Activated B cell treated with CpG ODN at 0.5 μM for 24 hours (primary cell): Measurements from ENCODE around the gene CRKL. TPM values are rescaled to one million over a fixed set of nuclear protein-coding genes. Genes with fewer than 3 reads are reported as not detected.
A peak's percentile ranks its signal among the peaks of the same experiment; 100 is the strongest.

Source experiments
- ATAC-seq: fragments of 200-7000 bp; cut with Tn5 transposase; one replicate; pipeline ENCODE4 v1.10.0; 2021; ENCODE audit warnings: low read depth, mild to moderate bottlenecking, moderate library complexity
- CTCF ChIA-PET: fragments of 350-600 bp; sonication (Branson Sonifier 250); formaldehyde crosslinking; loops from one replicate; lab custom pipeline; 2021; ENCODE audit warnings: antibody characterized with exemption; lab: Charles Lee
- POLR2A ChIA-PET: fragments of 350-600 bp; sonication (Branson Sonifier 250); formaldehyde crosslinking; loops from one replicate; lab custom pipeline; 2021; ENCODE audit warnings: antibody characterized with exemption; lab: Charles Lee
- DNase-seq: peaks from one replicate; pipeline ENCODE4 v3.0.0; 2022
- H3K27ac Mint-ChIP-seq: one replicate; pipeline ENCODE4 v1.8.0; 2020; ENCODE audit warnings: mixed read lengths
- H3K27me3 Mint-ChIP-seq: one replicate; pipeline ENCODE4 v1.8.0; 2021; ENCODE audit warnings: mixed read lengths
- H3K36me3 Mint-ChIP-seq: one replicate; pipeline ENCODE4 v1.8.0; 2021; ENCODE audit warnings: low read depth, mixed read lengths
- H3K4me1 Mint-ChIP-seq: one replicate; pipeline ENCODE4 v1.8.0; 2021; ENCODE audit warnings: mixed read lengths
- H3K4me3 Mint-ChIP-seq: one replicate; pipeline ENCODE4 v1.8.0; 2020; ENCODE audit warnings: mild to moderate bottlenecking, mixed read lengths
- H3K9me3 Mint-ChIP-seq: one replicate; pipeline ENCODE4 v1.8.0; 2020; ENCODE audit warnings: mixed read lengths
- CTCF ChIP-seq: fragments of 200-600 bp; IDR thresholded peaks from one replicate; pipeline ENCODE4 v1.8.0; 2022; ENCODE audit warnings: antibody characterized with exemption, mild to moderate bottlenecking
- intact Hi-C: fragments of 100-400 bp; cut with micrococcal nuclease; formaldehyde crosslinking; loops from one replicate; pipeline ENCODE4 v1.15.1; 2024
- total RNA-seq: library from RNA; stranded (reverse); gene quantifications from 2 replicates; pipeline ENCODE4 v1.2.3, GENCODE V29; 2022

The CRKL gene
- total RNA-seq, 1 donor from 2014 or later, result 55.7 TPM

DNA sequence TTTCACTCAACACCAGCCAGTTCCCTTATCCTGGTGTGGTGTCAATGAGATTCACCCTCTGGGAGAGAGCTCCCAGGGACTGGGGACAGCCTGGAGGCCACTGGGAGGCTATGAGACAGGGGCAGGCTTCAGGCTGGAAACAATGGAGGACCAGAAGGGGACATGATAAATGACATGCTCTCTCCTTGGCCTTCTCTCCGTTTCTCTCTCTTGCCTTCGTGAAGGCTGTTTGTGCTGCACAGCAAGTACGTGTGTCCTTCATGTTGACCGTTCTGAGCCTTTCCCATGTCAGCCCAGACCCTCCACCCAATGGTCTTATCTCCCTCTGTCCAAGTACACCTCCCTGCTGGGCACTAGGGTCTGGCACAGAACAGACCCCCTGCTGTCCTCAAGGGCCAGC, 63.3 kb downstream of the CRKL start:
- ChIA-PET POLR2A (interaction anchor here (2.2 to 3.1 kb wide), 2 partner anchors 13 to 21 kb away, joined by 12 to 90 read pairs; partner anchors contain the start of genes AIFM3 and THAP7), CTCF (no interaction called here)
- no peak for TF ChIP-seq CTCF
- H3K36me3 Mint-ChIP-seq, result peaks cover 10% of the 10 kb centered on the region
- H3K27me3 Mint-ChIP-seq, result no peaks in the 10 kb centered on the region
- DNase-seq, result no peak
- H3K9me3 Mint-ChIP-seq, result peaks cover 2% of the 10 kb centered on the region
- ATAC-seq, result no peak
- no peak overlapping the region for H3K4me3 Mint-ChIP-seq
- H3K4me1 Mint-ChIP-seq, result peaks cover 31% of the 10 kb centered on the region
- no peak overlapping the region for H3K27ac Mint-ChIP-seq
- intact Hi-C loops, result no loop called here

DNA sequence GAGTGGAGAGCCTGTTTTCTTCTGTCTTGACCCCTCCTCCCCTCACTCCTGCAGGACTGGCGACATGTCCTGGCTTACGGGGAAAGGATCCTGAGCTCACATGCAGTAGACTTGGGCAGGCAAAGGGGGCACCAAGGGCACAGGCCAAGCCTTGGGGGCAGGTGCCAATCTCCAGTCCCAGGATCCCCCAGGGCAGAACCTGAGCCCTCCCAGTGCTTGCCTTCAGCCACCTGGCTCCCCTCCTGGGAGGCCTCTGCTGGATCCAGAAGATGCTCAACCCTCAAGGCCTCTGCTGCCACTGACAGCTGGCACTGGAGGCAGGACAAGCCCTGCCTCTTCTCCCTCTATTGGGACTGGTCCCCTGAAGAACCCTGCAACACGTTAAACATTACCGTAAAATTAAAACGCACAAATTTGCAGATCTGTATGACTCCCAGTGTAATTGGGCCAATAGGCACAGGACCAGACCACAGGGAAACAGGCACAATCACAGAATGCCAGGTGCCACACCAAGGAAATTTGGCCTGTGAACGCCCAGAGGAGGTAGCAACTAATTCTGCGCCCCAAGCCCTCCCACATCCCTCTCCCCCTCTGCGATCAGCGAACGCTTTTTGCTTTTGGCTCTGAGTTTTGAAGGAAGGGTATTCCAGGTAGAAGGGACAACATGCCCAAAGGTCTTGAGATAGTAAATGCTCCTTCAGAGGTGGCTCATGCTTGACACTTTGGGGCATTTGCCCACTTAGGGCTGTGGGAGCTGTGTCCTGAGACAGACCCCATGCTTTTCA, 63.9 kb downstream of the CRKL start:
- ATAC-seq (no peak), DNase-seq (no peak)
- Mint-ChIP-seq H3K9me3 (peaks cover 2% of the 10 kb centered on the region), H3K4me1 (peaks cover 31% of the 10 kb centered on the region), H3K4me3 (peak overlapping the region; percentile 93), H3K27ac (peak overlapping the region; percentile 79), H3K27me3 (no peaks in the 10 kb centered on the region), H3K36me3 (peaks cover 15% of the 10 kb centered on the region)
- POLR2A ChIA-PET, result interaction anchor here (0.6 to 3.1 kb wide), 7 partner anchors 9 to 71 kb away, joined by 3 to 90 read pairs (median 7); partner anchors contain the start of genes AIFM3, P2RX6 and THAP7
- CTCF ChIA-PET, result no interaction called here
- intact Hi-C loops, result no loop called here
- no peak for TF ChIP-seq CTCF

DNA sequence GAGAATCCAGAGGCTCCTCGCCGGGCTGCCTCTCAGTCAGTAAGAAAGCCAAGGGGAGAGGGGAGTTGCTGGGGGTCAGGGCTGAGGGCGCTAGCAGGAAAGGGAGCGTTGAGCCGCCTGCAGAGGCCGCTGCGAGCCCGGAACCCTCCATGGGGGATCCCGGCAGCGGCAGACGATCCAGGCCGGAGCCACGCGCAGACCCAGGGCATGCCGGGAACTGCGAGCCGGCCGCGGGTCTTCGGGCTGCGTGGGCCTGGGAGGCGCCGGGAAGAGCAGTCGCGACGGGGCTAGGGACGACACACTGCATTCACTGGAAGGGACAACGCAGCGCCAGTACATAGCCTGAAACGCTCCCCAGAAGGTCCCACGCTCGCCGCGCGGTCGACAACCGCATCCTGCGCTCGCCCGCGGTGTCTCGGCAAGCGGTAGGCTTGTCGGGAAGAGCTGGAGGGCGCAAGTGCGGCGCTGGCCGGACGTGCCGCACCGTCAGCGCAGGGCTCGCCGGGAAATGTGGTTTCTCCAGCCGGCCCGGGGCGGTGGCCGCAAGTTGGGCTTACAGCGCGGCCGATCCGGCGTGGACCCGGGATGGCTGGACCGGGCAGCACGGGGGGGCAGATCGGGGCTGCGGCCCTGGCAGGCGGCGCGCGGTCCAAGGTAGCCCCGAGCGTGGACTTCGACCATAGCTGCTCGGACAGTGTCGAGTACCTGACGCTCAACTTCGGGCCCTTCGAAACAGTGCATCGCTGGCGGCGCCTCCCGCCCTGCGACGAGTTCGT, 64.8 kb downstream of the CRKL start, which contains the start of gene LZTR1:
Gene LZTR1, plus strand, starts transcription at position 511 of the 776 bp plus-strand sequence. Its CDS starts 75 bp downstream, at position 586.
- Mint-ChIP-seq H3K27me3 (no peaks in the 10 kb centered on the region), H3K4me1 (peaks cover 31% of the 10 kb centered on the region), H3K27ac (peak within 1 kb of the TSS; percentile 88), H3K9me3 (peaks cover 2% of the 10 kb centered on the region), H3K36me3 (peaks cover 22% of the 10 kb centered on the region), H3K4me3 (peak within 1 kb of the TSS; percentile 93)
- TF ChIP-seq CTCF, result no peak
- CTCF ChIA-PET, result interaction anchor here (1.2 to 1.3 kb wide), 2 partner anchors 21 to 647 kb away, joined by 3 read pairs; no protein-coding TSS in a partner anchor
- DNase-seq (peak; percentile 74), ATAC-seq (peak; percentile 80)
- intact Hi-C loops, result loop anchor here (1.0 kb wide), 1 partner anchor 20 kb away; the partner anchor contains the start of gene THAP7
- POLR2A ChIA-PET, result interaction anchor here (0.6 to 3.1 kb wide), 13 partner anchors 9 to 660 kb away, joined by 3 to 90 read pairs (median 5); partner anchors contain the start of genes AIFM3, CRKL, P2RX6 and SDF2L1

DNA sequence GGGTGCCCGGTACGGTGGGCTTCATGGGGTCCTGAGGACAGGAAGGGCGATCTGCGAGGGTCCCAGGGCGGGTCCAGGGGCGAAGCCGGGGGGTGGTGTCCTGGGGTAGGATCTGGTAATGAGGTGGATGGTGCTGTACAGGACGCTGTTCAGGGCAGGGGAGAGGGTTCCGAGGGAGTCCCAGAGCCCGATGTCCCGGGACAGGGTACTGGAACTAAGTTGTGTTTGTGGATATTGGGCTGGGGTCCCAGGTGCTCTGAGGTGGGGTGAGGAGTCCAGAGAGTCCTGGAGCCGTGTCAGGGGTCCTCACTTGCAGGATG, 65.3 kb downstream of the CRKL start:
- POLR2A ChIA-PET, result interaction anchor here (0.6 to 3.1 kb wide), 11 partner anchors 8 to 659 kb away, joined by 4 to 90 read pairs (median 5); partner anchors contain the start of genes AIFM3, CRKL, P2RX6 and SDF2L1
- no peak for DNase-seq
- ATAC-seq, result no peak

More for the DNA sequence above, 65.3 kb downstream of the CRKL start:
- H3K4me1 Mint-ChIP-seq, result peaks cover 31% of the 10 kb centered on the region
- CTCF ChIA-PET, result interaction anchor here (1.2 to 1.3 kb wide), 2 partner anchors 21 to 647 kb away, joined by 3 read pairs; no protein-coding TSS in a partner anchor
- H3K27me3 Mint-ChIP-seq, result no peaks in the 10 kb centered on the region
- peaks cover 26% of the 10 kb centered on the region for H3K36me3 Mint-ChIP-seq
- intact Hi-C loops, result loop anchor here (1.0 kb wide), 1 partner anchor 20 kb away; the partner anchor contains the start of gene THAP7
- peak overlapping the region; percentile 88 for H3K27ac Mint-ChIP-seq
- peak overlapping the region; percentile 93 for H3K4me3 Mint-ChIP-seq
- peaks cover 2% of the 10 kb centered on the region for H3K9me3 Mint-ChIP-seq
- TF ChIP-seq CTCF, result no peak
